ENCODE data around the gene NSDHL. TPM values are rescaled to one million over a fixed set of nuclear protein-coding genes. Genes with fewer than 3 reads are reported as not detected.

Gene NSDHL
- polyA plus RNA-seq, 1 experiment, result 19.6 TPM

- CTCF ChIA-PET, result no interaction called here
- no peaks in the 10 kb centered on the region for H3K27me3 ChIP-seq (ENCODE audit: control insufficient read depth, insufficient read depth, low read length)
- TF ChIP-seq CTCF (IDR thresholded peaks at IDR 0.05; ENCODE audit: low read depth, low read length), result no peak
- no peak overlapping the region for H3K4me3 ChIP-seq (ENCODE audit: low read depth, low read length)
- no peak for DNase-seq (ENCODE audit: low read depth, low spot score)
- H3K9me3 ChIP-seq (ENCODE audit: control insufficient read depth, insufficient read depth, low read length), result no peaks in the 10 kb centered on the region
- POLR2A ChIA-PET, result no interaction called here
- no peak overlapping the region for H3K27ac ChIP-seq (ENCODE audit: low read depth, low read length)
Observed at GRCh38 chrX:152869972-152870371, 39.1 kb downstream of the NSDHL start.

- ChIA-PET POLR2A (no interaction called here), CTCF (no interaction called here)
- no peak for TF ChIP-seq CTCF (IDR thresholded peaks at IDR 0.05; ENCODE audit: low read depth, low read length)
- Histone ChIP-seq H3K9me3 (ENCODE audit: control insufficient read depth, insufficient read depth, low read length) (no peaks in the 10 kb centered on the region), H3K4me3 (ENCODE audit: low read depth, low read length) (no peak overlapping the region), H3K27me3 (ENCODE audit: control insufficient read depth, insufficient read depth, low read length) (no peaks in the 10 kb centered on the region), H3K27ac (ENCODE audit: low read depth, low read length) (no peak overlapping the region)
- DNase-seq (ENCODE audit: low read depth, low spot score), result no peak
Observed at GRCh38 chrX:152871260-152871659, 40.4 kb downstream of the NSDHL start.

- TF ChIP-seq CTCF (IDR thresholded peaks at IDR 0.05; ENCODE audit: low read depth, low read length), result no peak
- H3K4me3 ChIP-seq (ENCODE audit: low read depth, low read length), result no peak overlapping the region
- DNase-seq (ENCODE audit: low read depth, low spot score), result no peak
- H3K27me3 ChIP-seq (ENCODE audit: control insufficient read depth, insufficient read depth, low read length), result no peaks in the 10 kb centered on the region
- POLR2A ChIA-PET, result no interaction called here
- no peak overlapping the region for H3K27ac ChIP-seq (ENCODE audit: low read depth, low read length)
- no peaks in the 10 kb centered on the region for H3K9me3 ChIP-seq (ENCODE audit: control insufficient read depth, insufficient read depth, low read length)
- CTCF ChIA-PET, result no interaction called here
Observed at GRCh38 chrX:152872522-152872921, 41.7 kb downstream of the NSDHL start.

GRCh38 chrX:152873361-152873760 lies 42.5 kb downstream of the NSDHL start:
- Histone ChIP-seq H3K4me3 (ENCODE audit: low read depth, low read length) (no peak overlapping the region), H3K27me3 (ENCODE audit: control insufficient read depth, insufficient read depth, low read length) (peaks cover 2% of the 10 kb centered on the region), H3K27ac (ENCODE audit: low read depth, low read length) (no peak overlapping the region), H3K9me3 (ENCODE audit: control insufficient read depth, insufficient read depth, low read length) (no peaks in the 10 kb centered on the region)
- DNase-seq (ENCODE audit: low read depth, low spot score), result no peak
- no peak for TF ChIP-seq CTCF (IDR thresholded peaks at IDR 0.05; ENCODE audit: low read depth, low read length)
- CTCF ChIA-PET, result no interaction called here
- POLR2A ChIA-PET, result no interaction called here

- CTCF ChIA-PET, result interaction anchor here (0.9 kb wide), 1 partner anchor 17 kb away, joined by 3 read pairs; no protein-coding TSS in a partner anchor
- no peak for TF ChIP-seq CTCF (IDR thresholded peaks at IDR 0.05; ENCODE audit: low read depth, low read length)
- no peak overlapping the region for H3K27ac ChIP-seq (ENCODE audit: low read depth, low read length)
- DNase-seq (ENCODE audit: low read depth, low spot score), result no peak
- H3K9me3 ChIP-seq (ENCODE audit: control insufficient read depth, insufficient read depth, low read length), result no peaks in the 10 kb centered on the region
- POLR2A ChIA-PET, result no interaction called here
- H3K4me3 ChIP-seq (ENCODE audit: low read depth, low read length), result no peak overlapping the region
- H3K27me3 ChIP-seq (ENCODE audit: control insufficient read depth, insufficient read depth, low read length), result peaks cover 2% of the 10 kb centered on the region
Observed at GRCh38 chrX:152876931-152877840, 46.3 kb downstream of the NSDHL start.
